Natural killer cell treated with Interleukin-12 subunit alpha and Interleukin-12 subunit beta and Interleukin-15 and Interleukin-18, amount 100 ng/mL, for 72 hours (primary cell): ENCODE data around the gene PRCD. TPM values are rescaled to one million over a fixed set of nuclear protein-coding genes. Genes with fewer than 3 reads are reported as not detected.
A peak's percentile ranks its signal among the peaks of the same experiment; 100 is the strongest.
"Not testable (repeated sequence)": the region's sequence is repeated elsewhere in the genome, so short reads cannot be mapped to it uniquely, and the experiment has no call there.

Experiments
- ATAC-seq, 2 donors: fragments of 150-1000 bp; cut with Tn5 transposase in 1 of 2; sonication (Bioruptor Pico), chemical (Tn5 transposase) in 1 of 2; 2 replicates each; pipeline ENCODE4 v1.10.0; 2021
- DNase-seq: peaks from one replicate; pipeline ENCODE4 v3.0.0; 2022; ENCODE audit warnings: low spot score
- H3K27ac Mint-ChIP-seq, 2 donors: 1 replicate in 1 of 2; 2 replicates in 1 of 2; pipeline ENCODE4 v1.8.0; 2022; ENCODE audit warnings: mixed read lengths in 2 of 2, mild to moderate bottlenecking in 1 of 2, moderate library complexity in 1 of 2
- H3K27me3 Mint-ChIP-seq, 2 donors: 1 replicate in 1 of 2; 2 replicates in 1 of 2; pipeline ENCODE4 v1.8.0; 2022; ENCODE audit warnings: mixed read lengths in 2 of 2
- H3K36me3 Mint-ChIP-seq: one replicate; pipeline ENCODE4 v1.8.0; 2022; ENCODE audit warnings: mixed read lengths
- H3K4me1 Mint-ChIP-seq, 2 donors: 1 replicate in 1 of 2; 2 replicates in 1 of 2; pipeline ENCODE4 v1.8.0; 2022; ENCODE audit warnings: low read depth in 2 of 2, mixed read lengths in 2 of 2, mild to moderate bottlenecking in 1 of 2
- H3K4me3 Mint-ChIP-seq: one replicate; pipeline ENCODE4 v1.8.0; 2022; ENCODE audit warnings: mixed read lengths
- H3K9me3 Mint-ChIP-seq: 2 replicates; pipeline ENCODE4 v1.8.0; 2022; ENCODE audit warnings: mixed read lengths
- total RNA-seq, 2 donors: library from RNA; stranded (reverse); gene quantifications; one replicate each; pipeline ENCODE4 v1.2.3, GENCODE V29; 2022

The PRCD gene
- total RNA-seq, 2 donors from 2014 or later, result 0.78 TPM; not detected in 1

DNA sequence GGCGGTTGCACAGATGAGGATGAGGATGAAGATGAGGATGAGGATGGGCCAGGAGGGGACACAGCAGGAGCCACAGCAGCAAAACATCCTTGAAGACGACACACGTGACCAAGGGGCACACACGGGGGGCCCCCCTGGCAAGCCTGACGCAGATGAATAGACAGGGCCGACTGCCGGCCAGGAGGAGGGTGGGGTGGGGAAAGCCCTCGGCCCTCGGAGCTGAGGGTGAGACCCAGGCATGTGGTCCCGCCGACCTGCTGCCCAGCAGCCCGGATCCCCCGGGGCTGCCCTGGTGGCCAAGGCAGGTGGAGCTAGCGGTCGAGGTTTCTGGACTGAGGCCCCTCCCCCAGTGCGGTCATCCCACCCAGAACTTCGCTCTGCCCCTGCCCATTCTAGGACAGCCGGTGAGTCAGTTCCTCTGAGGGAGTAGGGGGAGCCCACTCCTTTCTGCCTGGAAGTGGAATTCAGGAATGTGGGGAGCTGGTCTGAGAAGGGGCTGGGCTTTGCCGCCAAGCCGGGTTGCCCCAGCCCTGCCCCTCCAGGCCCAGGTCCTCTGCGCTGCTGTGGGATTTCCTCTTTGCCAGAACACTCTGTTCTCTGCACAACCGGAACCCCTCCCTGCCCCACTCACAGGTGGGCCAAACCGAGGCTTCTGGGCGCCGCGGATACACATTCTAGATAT, 12.3 kb upstream of the PRCD start:
- H3K4me1 Mint-ChIP-seq, result peaks cover 27 to 37% of the 10 kb centered on the region in 2 donors
- DNase-seq (no peak), ATAC-seq (peak; percentile 62 to 74)
- no peaks in the 10 kb centered on the region for H3K36me3 Mint-ChIP-seq
- no peaks in the 10 kb centered on the region for H3K9me3 Mint-ChIP-seq
- peak overlapping the region in 1 of 2 donors; percentile 59 for H3K27ac Mint-ChIP-seq
- no peaks in the 10 kb centered on the region for H3K27me3 Mint-ChIP-seq
- peak overlapping the region; percentile 56 for H3K4me3 Mint-ChIP-seq

DNA sequence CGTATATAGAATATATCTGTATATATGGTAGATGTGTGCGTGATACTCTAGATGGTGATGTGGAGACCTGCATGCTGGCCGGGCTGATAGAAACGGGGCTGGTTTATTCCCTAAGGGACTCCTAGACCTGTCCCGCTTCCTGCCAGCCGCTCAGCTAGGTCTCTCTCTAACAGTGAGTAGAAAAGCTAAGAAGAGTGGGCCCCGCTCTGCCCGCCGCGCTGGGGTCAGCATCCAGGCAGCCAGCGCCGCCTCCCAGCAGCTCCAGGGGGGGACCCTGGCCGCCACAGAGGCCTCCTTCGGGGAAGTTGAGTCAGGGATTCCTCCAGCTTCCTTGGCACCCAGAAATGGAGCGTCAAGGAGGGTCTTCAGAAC, 11.7 kb upstream of the PRCD start:
- Mint-ChIP-seq H3K27me3 (no peaks in the 10 kb centered on the region), H3K9me3 (no peaks in the 10 kb centered on the region), H3K36me3 (no peaks in the 10 kb centered on the region), H3K4me1 (peaks cover 23 to 33% of the 10 kb centered on the region in 2 donors), H3K4me3 (peak overlapping the region; percentile 39), H3K27ac (peak overlapping the region in 1 of 2 donors; percentile 59)
- no peak for ATAC-seq
- no peak for DNase-seq

DNA sequence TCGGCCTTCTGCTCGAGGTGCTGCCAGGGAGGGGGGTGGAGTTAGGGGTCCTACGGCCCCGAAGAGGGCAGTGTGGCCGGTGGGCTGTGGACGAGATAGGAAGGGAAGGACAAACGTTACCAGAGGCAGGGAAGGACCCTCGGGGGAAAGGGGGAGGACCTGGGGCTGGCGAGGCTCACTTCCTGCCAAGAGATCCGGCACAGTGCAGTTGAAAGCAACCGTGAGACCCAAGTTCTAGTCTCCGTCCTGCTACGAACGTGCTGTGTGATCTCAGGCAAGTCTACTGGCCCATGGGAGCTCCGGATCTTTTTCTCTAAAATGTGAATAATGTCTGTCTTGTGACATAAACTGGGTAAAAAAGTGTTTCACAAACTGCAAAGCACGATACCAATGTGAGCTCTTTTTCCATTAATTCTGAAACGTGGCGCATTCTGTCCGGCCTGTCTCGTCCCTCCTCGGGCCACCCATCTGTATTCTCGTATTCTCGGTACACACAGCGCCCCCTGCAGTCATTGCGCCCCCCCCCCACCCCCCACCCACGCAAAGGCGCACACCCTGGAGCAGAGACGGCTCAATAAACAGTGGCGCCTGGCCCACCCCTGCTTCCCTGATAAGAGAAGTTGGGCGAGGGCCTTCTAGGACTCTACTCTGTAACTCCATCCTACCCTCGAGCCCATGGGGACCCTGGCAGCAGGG, 11.2 kb upstream of the PRCD start:
- H3K9me3 Mint-ChIP-seq, result no peaks in the 10 kb centered on the region
- H3K27me3 Mint-ChIP-seq, result no peaks in the 10 kb centered on the region
- no peaks in the 10 kb centered on the region for H3K36me3 Mint-ChIP-seq
- H3K27ac Mint-ChIP-seq, result peak overlapping the region in 1 of 2 donors; percentile 59
- H3K4me3 Mint-ChIP-seq, result no peak overlapping the region
- H3K4me1 Mint-ChIP-seq, result peaks cover 18 to 29% of the 10 kb centered on the region in 2 donors
- DNase-seq, result no peak
- ATAC-seq, result no peak

DNA sequence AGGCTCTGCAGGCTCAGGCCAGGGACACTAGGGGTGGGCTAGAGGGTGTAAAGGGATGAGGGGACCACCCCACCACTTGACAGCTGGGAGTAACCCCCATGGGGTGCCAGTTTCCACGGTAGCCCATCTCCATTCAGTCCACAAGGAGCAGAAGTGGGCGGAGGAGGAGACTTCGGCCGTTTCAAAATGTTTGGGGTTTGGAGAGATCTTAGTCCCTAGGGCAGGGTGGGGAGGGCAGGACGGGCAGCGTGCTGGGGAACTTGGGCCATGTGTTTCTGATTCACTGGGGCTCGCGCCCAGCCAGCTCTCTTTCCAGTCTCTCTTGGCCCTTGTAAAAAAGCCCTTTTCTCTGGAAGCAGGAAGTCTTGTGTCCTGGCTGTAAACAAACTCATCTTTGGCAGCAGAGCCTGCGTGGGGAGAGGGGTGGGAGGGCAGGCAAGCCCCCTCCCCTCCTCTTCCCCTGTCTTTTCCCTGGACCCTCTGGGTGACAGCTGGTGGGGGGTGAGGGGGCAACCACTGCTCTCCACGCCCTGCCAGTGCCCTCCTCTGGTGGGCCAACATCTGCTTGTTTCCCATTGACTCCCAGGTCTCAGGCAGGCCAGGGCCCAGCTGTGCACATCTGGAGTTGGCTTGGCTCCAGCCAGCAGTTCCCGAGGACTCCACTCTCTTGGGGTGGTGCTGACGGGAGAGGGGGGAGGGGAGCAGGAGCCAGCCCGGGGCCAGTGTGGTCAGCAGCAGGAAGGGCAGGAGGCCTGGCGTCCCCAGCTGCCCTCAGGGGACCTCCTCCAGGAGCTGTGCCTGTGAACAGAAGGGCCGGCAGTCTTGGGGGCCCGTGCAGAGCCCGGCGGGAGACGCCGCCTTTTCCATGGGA, 10.4 kb upstream of the PRCD start:
- H3K36me3 Mint-ChIP-seq, result no peaks in the 10 kb centered on the region
- DNase-seq, result no peak
- H3K27ac Mint-ChIP-seq, result no peak overlapping the region
- no peaks in the 10 kb centered on the region for H3K27me3 Mint-ChIP-seq
- no peak for ATAC-seq
- H3K9me3 Mint-ChIP-seq, result no peaks in the 10 kb centered on the region
- no peak overlapping the region for H3K4me3 Mint-ChIP-seq
- H3K4me1 Mint-ChIP-seq, result peaks cover 16 to 26% of the 10 kb centered on the region in 2 donors

DNA sequence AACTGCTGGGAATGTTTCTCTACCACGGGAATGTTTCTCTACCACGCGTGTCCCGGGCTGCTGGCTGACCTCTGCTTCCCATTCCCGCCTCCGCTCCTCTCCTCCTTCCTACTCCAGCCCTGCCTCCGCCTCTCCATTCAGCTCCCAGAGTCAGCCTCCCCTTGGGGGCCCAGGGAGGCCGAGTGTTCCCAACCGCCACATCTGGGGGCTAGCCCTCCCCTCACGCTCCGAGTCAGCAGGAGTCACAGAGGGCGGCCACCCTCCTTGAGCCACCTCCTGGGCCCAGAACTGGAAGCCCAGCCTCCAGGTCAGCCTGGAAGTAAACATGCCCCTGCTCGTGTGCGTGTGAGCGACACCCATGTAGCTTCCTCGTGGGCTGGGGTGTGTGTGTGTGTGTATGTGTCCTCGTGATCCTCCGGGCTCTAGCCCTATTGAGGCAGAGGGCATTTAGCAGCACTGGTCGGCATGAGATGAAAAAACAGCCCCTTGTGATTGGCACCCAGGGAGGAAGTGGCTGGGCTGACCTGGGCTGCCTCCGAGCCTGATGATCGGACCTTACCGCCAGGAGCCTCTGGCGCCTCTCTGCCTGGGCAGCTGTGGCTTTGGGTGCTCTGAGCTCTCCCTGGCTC, 9.6 kb upstream of the PRCD start:
- DNase-seq (no peak), ATAC-seq (peak in 1 of 2 donors; percentile 10)
- Mint-ChIP-seq H3K4me1 (peaks cover 16 to 19% of the 10 kb centered on the region in 2 donors), H3K4me3 (no peak overlapping the region), H3K27ac (peak overlapping the region in 1 of 2 donors; percentile 48), H3K36me3 (no peaks in the 10 kb centered on the region), H3K27me3 (peaks cover 0 to 1% of the 10 kb centered on the region in 2 donors), H3K9me3 (no peaks in the 10 kb centered on the region)

DNA sequence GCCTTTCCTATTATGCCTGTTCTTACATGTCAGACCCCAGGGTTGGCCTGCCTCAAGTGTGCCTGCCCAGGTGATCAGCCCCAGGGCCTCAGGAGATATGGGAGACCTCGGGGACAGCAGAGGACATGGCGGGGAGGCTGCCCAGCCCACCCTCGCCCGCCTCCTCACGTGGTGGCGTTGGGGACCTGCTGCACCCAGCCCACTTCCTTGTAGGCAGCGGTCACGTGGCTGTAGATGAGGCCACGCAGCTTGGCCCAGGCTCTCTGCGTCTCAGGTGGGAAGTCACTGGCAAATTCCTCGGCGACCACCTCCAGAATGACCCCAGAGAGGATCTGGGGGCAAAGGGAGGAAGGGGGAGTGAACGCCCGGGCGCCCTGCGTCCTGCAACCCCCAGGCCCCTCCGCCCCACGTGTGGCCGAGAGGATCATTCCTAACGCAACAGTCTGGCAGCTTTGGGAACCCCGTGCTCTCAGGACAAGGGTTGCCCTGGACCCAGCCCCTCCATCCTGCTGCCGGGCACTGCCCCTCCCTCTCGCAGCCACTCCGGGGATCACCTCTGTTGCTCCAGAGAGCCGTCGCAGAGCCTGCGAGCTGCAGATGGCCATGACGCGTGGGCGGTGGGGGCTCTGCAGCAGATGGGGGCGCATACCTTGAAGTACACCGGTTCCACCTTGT, 8.9 kb upstream of the PRCD start:
- Mint-ChIP-seq H3K27ac (peak overlapping the region in 1 of 2 donors; percentile 48), H3K27me3 (peaks cover 0 to 3% of the 10 kb centered on the region in 2 donors), H3K4me3 (no peak overlapping the region), H3K4me1 (peaks cover 16 to 19% of the 10 kb centered on the region in 2 donors), H3K36me3 (no peaks in the 10 kb centered on the region), H3K9me3 (no peaks in the 10 kb centered on the region)
- DNase-seq (no peak), ATAC-seq (no peak)

DNA sequence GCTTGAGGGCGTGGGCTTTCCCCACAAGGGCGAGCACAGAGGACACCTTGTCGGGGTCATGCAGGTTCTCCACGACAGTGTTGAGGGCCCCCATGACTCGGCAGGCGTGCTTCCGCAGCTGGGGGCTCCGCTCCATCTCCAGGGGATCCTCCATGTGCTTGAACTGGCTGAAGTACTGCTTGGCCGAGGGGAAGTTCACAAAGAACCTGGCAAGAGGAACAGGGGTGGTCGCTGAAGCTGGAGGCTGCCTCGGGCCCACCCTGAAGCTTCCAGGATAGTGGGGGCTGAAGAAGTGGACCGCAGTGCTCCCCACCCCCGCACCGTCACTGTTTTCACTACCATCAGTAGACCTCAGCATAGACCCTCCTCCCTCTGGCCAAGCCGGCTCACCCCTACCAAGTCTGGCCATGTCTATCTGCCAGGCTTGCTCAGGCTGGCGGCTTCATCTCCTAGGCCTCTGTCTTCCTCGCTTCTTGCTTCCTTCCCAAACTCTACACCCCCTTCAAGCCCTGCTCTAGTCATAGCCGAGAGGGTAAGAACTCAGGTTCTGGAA, 8.3 kb upstream of the PRCD start:
- no peaks in the 10 kb centered on the region for H3K9me3 Mint-ChIP-seq
- H3K27me3 Mint-ChIP-seq, result peaks cover 0 to 3% of the 10 kb centered on the region in 2 donors
- no peak for DNase-seq
- H3K4me3 Mint-ChIP-seq, result no peak overlapping the region
- H3K36me3 Mint-ChIP-seq, result no peaks in the 10 kb centered on the region
- H3K27ac Mint-ChIP-seq, result peak overlapping the region in 1 of 2 donors; percentile 78
- H3K4me1 Mint-ChIP-seq, result peaks cover 16 to 19% of the 10 kb centered on the region in 2 donors
- ATAC-seq, result no peak

DNA sequence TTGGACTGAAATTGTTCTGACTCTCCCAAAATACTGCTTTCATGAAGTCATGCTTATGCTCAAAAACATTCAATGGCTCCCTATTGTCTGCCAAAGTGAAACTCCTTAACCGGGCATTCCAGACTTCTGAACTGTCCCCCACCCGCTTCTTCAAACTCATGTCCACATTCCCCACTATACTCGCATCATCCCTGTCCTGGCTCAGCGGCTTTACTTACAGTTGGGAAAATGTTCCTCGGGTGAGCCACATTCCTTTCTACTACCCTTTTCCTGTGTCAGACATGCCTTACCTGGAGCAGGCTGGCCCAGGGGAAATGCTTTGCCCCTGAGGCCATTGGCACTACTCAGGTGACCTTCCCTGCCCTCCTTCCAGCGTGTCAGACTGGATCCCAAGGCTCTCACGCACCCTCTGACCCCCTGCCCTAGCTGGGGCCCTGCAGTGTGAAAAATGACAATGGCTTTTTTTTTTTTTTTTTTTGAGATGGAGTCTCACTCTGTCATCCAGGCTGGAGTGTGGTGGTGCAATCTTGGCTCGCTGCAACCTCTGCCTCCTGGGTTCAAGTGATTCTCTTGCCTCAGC, 7.7 kb upstream of the PRCD start:
- H3K27me3 Mint-ChIP-seq, result peaks cover 0 to 5% of the 10 kb centered on the region in 2 donors
- DNase-seq (no peak), ATAC-seq (no peak)
- no peaks in the 10 kb centered on the region for H3K36me3 Mint-ChIP-seq
- peaks cover 14 to 18% of the 10 kb centered on the region in 2 donors for H3K4me1 Mint-ChIP-seq
- no peaks in the 10 kb centered on the region for H3K9me3 Mint-ChIP-seq
- peak overlapping the region in 1 of 2 donors; percentile 78 for H3K27ac Mint-ChIP-seq
- H3K4me3 Mint-ChIP-seq, result no peak overlapping the region

DNA sequence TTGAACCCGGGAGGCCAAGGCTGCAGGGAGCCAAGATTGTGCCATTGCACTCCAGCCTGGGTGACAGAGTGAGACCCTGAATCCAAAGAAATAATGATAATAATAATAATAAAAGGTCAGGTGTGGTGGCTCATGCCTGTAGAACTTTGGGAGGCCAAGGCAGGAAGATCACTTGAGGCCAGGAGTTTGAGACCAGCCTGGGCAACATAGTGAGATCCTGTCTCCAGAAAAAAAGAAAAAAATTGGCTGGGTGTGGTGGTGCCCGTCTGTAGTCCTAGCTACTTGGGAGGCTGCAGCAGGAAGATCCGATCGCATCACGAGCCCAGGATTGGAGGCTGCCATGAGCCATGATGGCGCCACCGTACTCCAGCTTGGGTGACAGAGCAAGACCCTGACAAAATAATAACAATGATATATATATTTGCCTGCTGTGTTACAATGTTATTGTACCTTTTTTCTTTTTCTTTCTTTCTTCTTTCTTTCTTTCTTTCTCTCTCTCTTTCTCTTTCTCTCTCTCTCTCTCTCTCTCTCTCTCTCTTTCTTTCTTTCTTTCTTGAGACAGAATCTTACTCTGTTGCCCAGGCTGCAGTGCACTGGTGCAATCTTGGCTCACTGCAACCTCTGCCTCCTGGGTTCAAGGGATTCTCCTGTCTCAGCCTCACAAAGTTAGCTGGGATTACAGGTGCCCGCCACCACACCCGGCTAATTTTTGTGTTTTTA, 6.0 kb upstream of the PRCD start:
- H3K36me3 Mint-ChIP-seq, H3K27me3 Mint-ChIP-seq, DNase-seq, H3K9me3 Mint-ChIP-seq, H3K4me3 Mint-ChIP-seq, ATAC-seq: not testable (repeated sequence)
- Mint-ChIP-seq H3K4me1 (peaks cover 5 to 10% of the 10 kb centered on the region in 2 donors), H3K27ac (peak overlapping the region; percentile 19 to 36)

DNA sequence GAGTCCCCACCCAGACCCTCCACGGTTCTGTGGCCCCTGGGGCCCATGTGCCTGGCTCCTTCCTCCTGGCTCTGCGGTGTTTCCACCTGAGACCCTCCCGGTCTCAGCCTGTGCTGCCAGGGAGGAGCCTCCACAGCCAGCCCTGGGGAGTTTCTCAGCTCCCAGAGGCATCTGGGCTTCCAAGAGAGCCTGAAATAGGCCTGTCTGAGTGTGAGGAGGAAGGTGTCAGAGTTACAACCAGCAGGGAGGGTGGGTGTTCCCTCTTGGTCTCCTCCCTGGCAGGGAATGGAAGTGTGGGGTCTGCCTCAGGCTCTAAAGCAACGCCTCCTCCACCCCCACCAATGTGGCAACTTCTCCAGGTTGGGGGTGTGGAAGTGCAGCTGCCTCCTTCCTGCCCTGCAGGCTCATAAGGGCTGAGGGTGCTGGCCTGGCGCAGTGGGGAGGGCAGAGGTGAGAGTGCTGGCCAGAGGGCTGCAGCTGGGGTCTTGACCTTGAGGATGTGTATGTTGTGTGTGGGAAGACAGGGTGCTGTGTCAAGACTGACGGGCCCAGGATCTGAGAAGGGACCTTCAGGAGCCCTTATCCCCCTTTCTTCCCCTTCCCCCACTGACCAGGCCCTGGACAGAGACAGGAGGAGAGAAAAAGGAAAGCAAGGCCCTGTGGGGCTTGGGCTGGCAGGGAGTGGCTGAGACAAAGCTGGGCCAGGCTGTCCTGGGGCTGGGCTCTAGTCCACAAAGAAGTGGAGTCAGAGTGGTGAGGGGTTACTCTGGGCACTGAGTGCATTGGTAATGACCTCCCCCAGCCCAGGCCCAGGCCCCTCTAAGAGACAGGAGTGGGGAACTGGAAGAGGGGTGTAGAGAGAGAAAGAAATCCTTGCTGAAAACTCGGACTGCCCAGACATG, 4.8 kb upstream of the PRCD start:
- H3K4me1 Mint-ChIP-seq, result peaks cover 5 to 12% of the 10 kb centered on the region in 2 donors
- no peak for ATAC-seq
- no peak overlapping the region for H3K27ac Mint-ChIP-seq
- no peak for DNase-seq
- no peaks in the 10 kb centered on the region for H3K36me3 Mint-ChIP-seq
- no peak overlapping the region for H3K4me3 Mint-ChIP-seq
- no peaks in the 10 kb centered on the region for H3K9me3 Mint-ChIP-seq
- H3K27me3 Mint-ChIP-seq, result peaks cover 11 to 13% of the 10 kb centered on the region in 2 donors

DNA sequence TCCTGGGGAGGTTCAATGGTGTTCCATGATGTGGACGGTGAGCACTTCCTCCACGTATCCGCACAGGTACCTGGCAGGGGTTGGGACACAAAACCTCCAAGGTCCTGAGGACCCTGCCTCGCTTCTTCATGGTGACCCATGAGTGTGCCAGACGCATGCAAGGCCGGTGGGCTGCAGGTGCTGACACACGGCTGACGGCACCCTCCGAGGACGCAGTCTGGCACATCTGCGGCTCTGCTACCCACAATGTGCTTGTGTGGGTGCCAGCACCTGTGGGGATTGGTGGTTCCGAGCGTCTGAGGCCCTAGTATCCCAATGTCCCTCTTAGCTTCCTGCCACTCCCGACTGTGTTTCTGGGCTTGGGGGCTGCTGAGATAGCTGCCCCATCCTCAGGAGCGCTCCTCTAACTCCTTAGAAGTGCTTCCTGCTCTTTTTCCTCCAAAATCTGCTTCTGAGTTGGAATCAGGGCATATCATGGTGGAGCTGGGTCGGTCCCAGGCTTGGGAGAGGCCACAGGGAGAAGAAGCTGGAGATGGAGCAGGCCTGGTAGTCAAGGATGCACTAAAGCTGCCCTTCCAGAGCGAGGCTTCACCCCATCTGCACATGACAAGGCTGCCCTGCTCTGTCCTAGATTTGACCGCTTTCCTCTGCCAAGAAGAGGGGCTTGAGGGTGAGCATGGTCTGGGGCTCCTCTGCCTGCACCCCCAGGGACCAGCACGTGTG, 3.9 kb upstream of the PRCD start:
- H3K27ac Mint-ChIP-seq, result no peak overlapping the region
- H3K9me3 Mint-ChIP-seq, result no peaks in the 10 kb centered on the region
- DNase-seq, result no peak
- H3K27me3 Mint-ChIP-seq, result peaks cover 11 to 13% of the 10 kb centered on the region in 2 donors
- H3K4me1 Mint-ChIP-seq, result peaks cover 5 to 10% of the 10 kb centered on the region in 2 donors
- ATAC-seq, result no peak
- no peak overlapping the region for H3K4me3 Mint-ChIP-seq
- H3K36me3 Mint-ChIP-seq, result no peaks in the 10 kb centered on the region
